ENCODE results near the gene SPAST. TPM values are rescaled to one million over a fixed set of nuclear protein-coding genes. Genes with fewer than 3 reads are reported as not detected.

SPAST gene
- total RNA-seq, 2 experiments from 2014 or later = 7.0 to 7.4 TPM

GRCh38 chr2:32061973-32062861, 1.1 kb upstream of the SPAST start:
- H3K27ac Mint-ChIP-seq = peak overlapping the region; percentile 90
- CTCF ChIA-PET = interaction anchor here (1.4 to 2.4 kb wide), 3 partner anchors 22 to 57 kb away, joined by 5 to 24 read pairs (median 7); partner anchors contain the start of gene DPY30
- H3K27me3 ChIP-seq (ENCODE audit: control insufficient read depth in 1 of 2, insufficient read depth in 2 of 2, low read length in 2 of 2) = no peaks in the 10 kb centered on the region

GRCh38 chr2:32064021-32064601, 755 bp downstream of the SPAST start:
- TF ChIP-seq CTCF (IDR thresholded peaks at IDR 0.05) = no peak
- Histone ChIP-seq H3K9me3 (ENCODE audit: control insufficient read depth in 1 of 2, insufficient read depth in 1 of 2, low read length in 2 of 2) (no peaks in the 10 kb centered on the region), H3K27me3 (ENCODE audit: control insufficient read depth in 1 of 2, insufficient read depth in 2 of 2, low read length in 2 of 2) (no peaks in the 10 kb centered on the region), H3K36me3 (ENCODE audit: insufficient read depth, low read length) (no peaks in the 10 kb centered on the region), H3K4me3 (ENCODE audit: low read length) (peak overlapping the region; percentile 90), H3K4me1 (ENCODE audit: insufficient read depth, low read length) (peaks cover 40% of the 10 kb centered on the region), H3K27ac (ENCODE audit: low read depth in 1 of 2, low read length in 2 of 2) (peak overlapping the region; percentile 63)
- ATAC-seq (ENCODE audit: poor library complexity) (no peak), DNase-seq (peak in 5 of 14 experiments; percentile 3 to 35 (median 8))
- POLR2A ChIA-PET = interaction anchor here (1.0 to 4.3 kb wide), 17 partner anchors 7 to 1918 kb away, joined by 3 to 65 read pairs (median 5); partner anchors contain the start of genes DPY30, MEMO1, SLC30A6 and TTC27
- peak overlapping the region; percentile 97 for H3K4me3 Mint-ChIP-seq
- peak overlapping the region; percentile 90 for H3K27ac Mint-ChIP-seq
- H3K9me3 Mint-ChIP-seq = no peaks in the 10 kb centered on the region
- peaks cover 12% of the 10 kb centered on the region for H3K36me3 Mint-ChIP-seq (ENCODE audit: low read depth)
- H3K4me1 Mint-ChIP-seq (ENCODE audit: low read depth) = peaks cover 41% of the 10 kb centered on the region
- intact Hi-C loops (cut with DNase I, micrococcal nuclease) = loop anchor here (2.0 to 10.0 kb wide), 8 partner anchors 51 to 1919 kb away; partner anchors contain the start of genes BIRC6 (in 1 of the 2), EHD3 (in 1 of the 2), FAM98A (in 1 of the 2) and TTC27 (in 1 of the 2)
- H3K27me3 Mint-ChIP-seq = no peaks in the 10 kb centered on the region
- CTCF ChIA-PET = interaction anchor here (1.2 to 2.4 kb wide), 7 partner anchors 9 to 59 kb away, joined by 3 to 24 read pairs (median 5); partner anchors contain the start of gene DPY30

More at GRCh38 chr2:32061973-32062861, 1.1 kb upstream of the SPAST start:
- Histone ChIP-seq H3K27ac (ENCODE audit: low read depth in 1 of 2, low read length in 2 of 2) (no peak overlapping the region), H3K36me3 (ENCODE audit: insufficient read depth, low read length) (no peaks in the 10 kb centered on the region), H3K4me1 (ENCODE audit: insufficient read depth, low read length) (peaks cover 31% of the 10 kb centered on the region), H3K9me3 (ENCODE audit: control insufficient read depth in 1 of 2, insufficient read depth in 1 of 2, low read length in 2 of 2) (no peaks in the 10 kb centered on the region), H3K4me3 (ENCODE audit: low read length) (peak overlapping the region; percentile 90)
- Mint-ChIP-seq H3K27me3 (no peaks in the 10 kb centered on the region), H3K4me1 (ENCODE audit: low read depth) (peaks cover 35% of the 10 kb centered on the region), H3K9me3 (no peaks in the 10 kb centered on the region), H3K4me3 (peak overlapping the region; percentile 97), H3K36me3 (ENCODE audit: low read depth) (peaks cover 12% of the 10 kb centered on the region)
- intact Hi-C loops (cut with DNase I, micrococcal nuclease) = loop anchor here (5.0 to 10.0 kb wide), 7 partner anchors 177 to 1917 kb away; partner anchors contain the start of genes BIRC6 (in 1 of the 2), EHD3 (in 1 of the 2), FAM98A (in 1 of the 2) and TTC27 (in 1 of the 2)
- DNase-seq (peak in 2 of 14 experiments; percentile 31 to 46), ATAC-seq (ENCODE audit: poor library complexity) (no peak)
- TF ChIP-seq CTCF (IDR thresholded peaks at IDR 0.05) = no peak
- POLR2A ChIA-PET = interaction anchor here (0.6 to 4.3 kb wide), 8 partner anchors 8 to 298 kb away, joined by 3 to 65 read pairs (median 8); partner anchors contain the start of genes DPY30, MEMO1 and SLC30A6

- intact Hi-C loops (cut with DNase I, micrococcal nuclease) = loop anchor here (2.0 to 10.0 kb wide), 8 partner anchors 52 to 1920 kb away; partner anchors contain the start of genes BIRC6 (in 1 of the 2), EHD3 (in 1 of the 2), FAM98A (in 1 of the 2) and TTC27 (in 1 of the 2)
- DNase-seq = no peak
- Mint-ChIP-seq H3K27me3 (no peaks in the 10 kb centered on the region), H3K4me3 (peak overlapping the region; percentile 97), H3K9me3 (no peaks in the 10 kb centered on the region), H3K27ac (peak overlapping the region; percentile 90), H3K36me3 (ENCODE audit: low read depth) (peaks cover 12% of the 10 kb centered on the region), H3K4me1 (ENCODE audit: low read depth) (peaks cover 44% of the 10 kb centered on the region)
- TF ChIP-seq CTCF (IDR thresholded peaks at IDR 0.05) = no peak
- ChIA-PET CTCF (interaction anchor here (1.3 to 2.4 kb wide), 2 partner anchors 24 to 56 kb away, joined by 3 to 24 read pairs; partner anchors contain the start of gene DPY30), POLR2A (interaction anchor here (1.2 to 4.3 kb wide), 7 partner anchors 10 to 101 kb away, joined by 3 to 65 read pairs (median 9); partner anchors contain the start of genes DPY30, MEMO1 and SLC30A6)
- Histone ChIP-seq H3K9me3 (ENCODE audit: control insufficient read depth in 1 of 2, insufficient read depth in 1 of 2, low read length in 2 of 2) (no peaks in the 10 kb centered on the region), H3K36me3 (ENCODE audit: insufficient read depth, low read length) (no peaks in the 10 kb centered on the region), H3K4me3 (ENCODE audit: low read length) (peak overlapping the region; percentile 90), H3K27ac (ENCODE audit: low read depth in 1 of 2, low read length in 2 of 2) (peak overlapping the region; percentile 63), H3K4me1 (ENCODE audit: insufficient read depth, low read length) (peaks cover 40% of the 10 kb centered on the region), H3K27me3 (ENCODE audit: control insufficient read depth in 1 of 2, insufficient read depth in 2 of 2, low read length in 2 of 2) (no peaks in the 10 kb centered on the region)
- ATAC-seq (ENCODE audit: poor library complexity) = no peak
Measured at GRCh38 chr2:32064713-32065112, 1.4 kb downstream of the SPAST start.

All from CD4-positive, alpha-beta T cell (primary cell).